K562 (cell line): Measurements from ENCODE around the gene TMC4. TPM values are rescaled to one million over a fixed set of nuclear protein-coding genes. Genes with fewer than 3 reads are reported as not detected.

Source experiments
- BMI1 ChIP-seq: fragments of 150-350 bp; IDR thresholded peaks from 2 replicates; pipeline ENCODE4 v1.6.1; 2014; ENCODE audit warnings: low read length
- HNRNPLL ChIP-seq: fragments of 200-400 bp; formaldehyde crosslinking; IDR thresholded peaks from 2 replicates; pipeline ENCODE4 v1.6.1; 2017; ENCODE audit warnings: low read length, low read depth, mild to moderate bottlenecking; ENCODE audit not compliant: poor library complexity, severe bottlenecking
- HOMEZ ChIP-seq: fragments of 250-450 bp; sonication (Bioruptor Pico); IDR thresholded peaks from 2 replicates; pipeline ENCODE4 v1.4.0; 2020; ENCODE audit warnings: mild to moderate bottlenecking, moderate library complexity
- SMAD1 ChIP-seq: fragments of 150-350 bp; IDR thresholded peaks from 2 replicates; pipeline ENCODE4 v1.6.1; 2014; ENCODE audit warnings: low read length, low read depth; ENCODE audit not compliant: partially characterized antibody
- TOE1 ChIP-seq, 2 experiments: fragments of 450-650 bp in 1 of 2; sonication (generic) in 1 of 2; formaldehyde crosslinking in 1 of 2; IDR thresholded peaks; 2 replicates each; pipeline versions ENCODE4 v1.7.1 to v1.8.0; 2016 to 2022; ENCODE audit warnings: borderline replicate concordance in 2 of 2, mild to moderate bottlenecking in 2 of 2, antibody characterized with exemption in 1 of 2, inconsistent platforms in 1 of 2, low read depth in 1 of 2, missing genetic modification reagents in 1 of 2, moderate library complexity in 1 of 2
- ZNF277 ChIP-seq: fragments of 250-450 bp; sonication (Bioruptor Pico); IDR thresholded peaks from 2 replicates; pipeline ENCODE4 v1.8.0; 2022; ENCODE audit warnings: inconsistent platforms, mild to moderate bottlenecking, moderate library complexity, borderline replicate concordance
- ZNF609 ChIP-seq: sonication (generic); formaldehyde crosslinking; IDR thresholded peaks from 2 replicates; pipeline ENCODE4 v1.8.1; 2023; ENCODE audit warnings: missing genetic modification reagents, mild to moderate bottlenecking, borderline replicate concordance
- polyA plus RNA-seq, 8 experiments: library from polyadenylated mRNA; depleted of rRNA in 4 of 8; stranded (reverse) in 5 of 8; unstranded in 3 of 8; fragments of >200 nt; fragmentation: Nextera tagmentation in 2 of 8; fragmentation: Illumina TruSeq in 1 of 8; extraction: Ambion mirVana in 2 of 8; extraction: Trizol in 1 of 8; gene quantifications; 2 replicates each; pipeline versions ENCODE4 v1.2.1 to v1.2.3, GENCODE V29; 2011 to 2014; ENCODE audit warnings: inconsistent platforms in 1 of 8, missing spikeins in 1 of 8
- total RNA-seq, 7 experiments: library from RNA; depleted of rRNA in 6 of 7; stranded (reverse); fragments of >200 nt in 6 of 7; fragmentation: Illumina TruSeq in 2 of 7; extraction: Trizol in 2 of 7; gene quantifications; 2 replicates each; pipeline versions ENCODE4 v1.2.1 to v1.2.3, GENCODE V29; 2011 to 2021; ENCODE audit warnings: low replicate concordance in 1 of 7

TMC4 gene
- total and polyA plus RNA-seq, 9 of the 15 experiments (the other 6 are each of a cell fraction or from before 2014, with no cell fraction given), result 0.12 to 0.79 (median 0.36) TPM; not detected in 2

- TF ChIP-seq ZNF277 (no peak), ZNF609 (CRISPR knock-in tag) (no peak), HNRNPLL (no peak), BMI1 (no peak), HOMEZ (CRISPR knock-in tag) (no peak), TOE1 (IDR thresholded peaks at IDR 0.05; ENCODE audit: borderline replicate concordance) (no peak), TOE1 (CRISPR knock-in tag; IDR thresholded peaks at IDR 0.05; ENCODE audit: borderline replicate concordance, low read depth) (no peak), SMAD1 (no peak)
Observed at GRCh38 chr19:54218960-54219661, 46.2 kb upstream of the TMC4 start (continued).
